ENCODE data around the gene TMCC2. TPM values are rescaled to one million over a fixed set of nuclear protein-coding genes. Genes with fewer than 3 reads are reported as not detected.

The TMCC2 gene
- total and polyA plus RNA-seq, 2 of the 8 experiments (the other 6 are each of a cell fraction or from before 2014, with no cell fraction given), result 6.7 to 6.8 TPM

DNA sequence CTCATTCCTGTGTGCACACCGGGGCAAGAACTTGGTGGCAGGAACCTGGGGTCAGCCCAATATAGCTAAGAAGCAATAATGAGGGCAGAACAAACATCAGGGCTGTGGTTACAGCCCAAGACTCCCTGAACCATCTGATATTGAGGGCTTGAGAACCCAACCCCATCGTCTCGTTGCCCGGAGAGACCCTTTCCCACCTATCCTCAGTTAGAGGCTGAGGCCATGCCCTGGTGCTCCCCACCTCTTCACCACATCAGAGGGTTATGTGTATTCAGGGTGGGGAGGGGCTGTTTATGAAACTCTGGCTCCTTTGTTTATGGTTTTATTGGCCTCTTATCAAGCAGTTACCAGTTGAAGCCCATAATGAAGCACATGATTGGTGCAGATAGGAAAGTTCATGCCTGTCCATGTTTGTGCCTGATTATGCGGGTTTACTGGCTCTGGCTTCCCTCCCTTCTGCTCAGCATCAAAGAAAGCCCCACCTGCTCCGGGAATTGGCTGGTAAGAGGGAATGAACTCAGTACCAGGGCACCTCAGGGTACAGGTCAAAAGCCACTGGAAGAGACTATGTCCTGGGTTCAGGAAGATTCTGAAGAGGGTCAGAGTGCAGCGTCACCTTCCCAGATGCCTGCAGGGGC lies 79.3 kb downstream of the TMCC2 start:
- CTCF ChIA-PET (ENCODE audit: partially characterized antibody), result interaction anchor here (16.9 to 67.1 kb wide), 2 partner anchors 13 to 37 kb away, joined by 313 to 2424 read pairs; partner anchors contain the start of gene NUAK2
- peaks cover 6 to 11% (median 10%) of the 10 kb centered on the region in 4 experiments for H3K4me1 ChIP-seq (replicated peaks in 1 of 4; ENCODE audit: control insufficient read depth in 3 of 4, insufficient read depth in 4 of 4, low read length in 3 of 4)
- no peak overlapping the region for H3K4me3 ChIP-seq (ENCODE audit: extremely low read depth in 1 of 4, insufficient read depth in 2 of 4, low read depth in 3 of 4, low read length in 4 of 4)
- H3K79me1 ChIP-seq (ENCODE audit: low read depth, low read length), result peaks cover 19% of the 10 kb centered on the region
- peaks cover 5 to 9% of the 10 kb centered on the region in 2 experiments for H4K20me1 ChIP-seq (replicated peaks in 1 of 2; ENCODE audit: control insufficient read depth in 1 of 2, insufficient read depth in 2 of 2, low read length in 2 of 2)
- H2BK120ac ChIP-seq (replicated peaks; ENCODE audit: low read depth, low read length), result no peak overlapping the region
- no peak overlapping the region for H3K56ac ChIP-seq (replicated peaks; ENCODE audit: insufficient read length, low read depth, low read length)
- no peak overlapping the region; the same call in 1 of the 2 replicates for H4K8ac ChIP-seq (ENCODE audit: extremely low read depth, insufficient read depth, low read length)
- H2AFZ ChIP-seq (ENCODE audit: low read length), result no peak overlapping the region
- FAIRE-seq (no peak), DNase-seq (ENCODE audit: low read depth in 1 of 2, low spot score in 2 of 2) (no peak)
- H3K9me3 ChIP-seq (ENCODE audit: insufficient read depth in 2 of 2, low read depth in 1 of 2, low read length in 1 of 2), result no peaks in the 10 kb centered on the region
- no peak overlapping the region for H3K23ac ChIP-seq (ENCODE audit: insufficient read length)
- H3K27me3 ChIP-seq (replicated peaks in 1 of 4; ENCODE audit: control insufficient read depth in 3 of 4, extremely low read depth in 1 of 4, insufficient read depth in 3 of 4, low read length in 3 of 4), result no peaks in the 10 kb centered on the region
- no peak overlapping the region for H3K9ac ChIP-seq (replicated peaks in 1 of 4; ENCODE audit: extremely low read depth in 1 of 4, low read depth in 3 of 4, low read length in 3 of 4)
- H2AK5ac ChIP-seq (ENCODE audit: low read depth, low read length), result no peak overlapping the region
- H3K4ac ChIP-seq (replicated peaks; ENCODE audit: insufficient read length, low read depth, low read length), result no peak overlapping the region
- H3K18ac ChIP-seq (ENCODE audit: extremely low read depth, low read length), result no peak overlapping the region; the same call in 1 of the 2 replicates
- no peak overlapping the region for H2BK5ac ChIP-seq (ENCODE audit: low read depth, low read length)
- no peak overlapping the region for H2BK12ac ChIP-seq (ENCODE audit: low read depth, low read length)
- H2BK20ac ChIP-seq (ENCODE audit: low read length), result no peak overlapping the region
- H3K4me2 ChIP-seq (ENCODE audit: insufficient read depth in 1 of 2, low read depth in 2 of 2, low read length in 2 of 2), result no peak overlapping the region
- H3K79me2 ChIP-seq (ENCODE audit: control insufficient read depth in 1 of 2, insufficient read depth in 2 of 2, low read length in 2 of 2), result peaks cover 11 to 36% of the 10 kb centered on the region in 2 experiments
- peaks cover 52 to 99% (median 82%) of the 10 kb centered on the region in 4 experiments for H3K36me3 ChIP-seq (ENCODE audit: control insufficient read depth in 2 of 4, insufficient read depth in 4 of 4, low read length in 3 of 4)
- no peak overlapping the region for H4K5ac ChIP-seq (ENCODE audit: insufficient read length, low read depth, low read length)
- H3K23me2 ChIP-seq (ENCODE audit: low read depth, low read length), result no peaks in the 10 kb centered on the region
- no peak overlapping the region for H2BK15ac ChIP-seq (ENCODE audit: low read length)
- H4K91ac ChIP-seq (replicated peaks; ENCODE audit: insufficient read length, low read length), result no peak overlapping the region
- WGBS, 2 experiments (ENCODE audit: extremely low coverage in 1 of 2, insufficient coverage in 1 of 2, insufficient read length in 1 of 2, insufficient replicate concordance in 2 of 2, low coverage in 1 of 2, low lambda C conversion rate in 2 of 2, missing lambda C conversion rate in 1 of 2), result 95% methylated on average over 7 of the region's 7 CpGs; no CpG with 5 or more reads in 1 of the 2 experiments
- POLR2A ChIA-PET (ENCODE audit: partially characterized antibody), result interaction anchor here (1.0 to 2.2 kb wide), 6 partner anchors 11 to 34 kb away, joined by 3 to 8 read pairs (median 3); no protein-coding TSS in a partner anchor
- no peak overlapping the region for H3K27ac ChIP-seq (ENCODE audit: low read depth, low read length)
- H3K14ac ChIP-seq (ENCODE audit: insufficient read length), result no peak overlapping the region
- TF ChIP-seq HDAC2 (IDR thresholded peaks at IDR 0.05; ENCODE audit: borderline replicate concordance in 1 of 2, low read depth in 2 of 2, low read length in 2 of 2) (no peak), RXRA (IDR thresholded peaks at IDR 0.05; ENCODE audit: insufficient read depth, low read depth, low read length) (no peak)

Data from H1 (cell line).